ENCODE results near the gene POC1B.
"Not testable (repeated sequence)": the region's sequence is repeated elsewhere in the genome, so short reads cannot be mapped to it uniquely, and the experiment has no call there.

Gene POC1B

GRCh38 chr12:89468017-89468416, 57.8 kb downstream of the POC1B start:
- no peak for DNase-seq (ENCODE audit: low read depth, low spot score)

- no peak for DNase-seq (ENCODE audit: low read depth, low spot score)
These were observed 60.8 kb downstream of the POC1B start for GRCh38 chr12:89464974-89465592.

GRCh38 chr12:89461649-89462612, 63.9 kb downstream of the POC1B start:
- no peak for DNase-seq (ENCODE audit: low read depth, low spot score)

- DNase-seq (ENCODE audit: low read depth, low spot score) = no peak
These were observed 64.7 kb downstream of the POC1B start for GRCh38 chr12:89461190-89461589.

- DNase-seq (ENCODE audit: low read depth, low spot score) = not testable (repeated sequence)
These were observed 66.6 kb downstream of the POC1B start for GRCh38 chr12:89459279-89459678.

GRCh38 chr12:89456565-89456964, 69.3 kb downstream of the POC1B start:
- DNase-seq (ENCODE audit: low read depth, low spot score) = no peak

GRCh38 chr12:89454080-89454848, 71.6 kb downstream of the POC1B start:
- DNase-seq (ENCODE audit: low read depth, low spot score) = no peak

- DNase-seq (ENCODE audit: low read depth, low spot score) = no peak
These were observed 72.5 kb downstream of the POC1B start for GRCh38 chr12:89453121-89453978.

GRCh38 chr12:89451841-89452251, 74.0 kb downstream of the POC1B start:
- DNase-seq (ENCODE audit: low read depth, low spot score) = peak; percentile 89

GRCh38 chr12:89450907-89451306, 74.9 kb downstream of the POC1B start:
- no peak for DNase-seq (ENCODE audit: low read depth, low spot score)

- DNase-seq (ENCODE audit: low read depth, low spot score) = no peak
These were observed 76.9 kb downstream of the POC1B start for GRCh38 chr12:89448951-89449371.

- DNase-seq (ENCODE audit: low read depth, low spot score) = no peak
These were observed 77.3 kb downstream of the POC1B start for GRCh38 chr12:89448526-89448925.

- DNase-seq (ENCODE audit: low read depth, low spot score) = no peak
These were observed 85.9 kb downstream of the POC1B start for GRCh38 chr12:89439941-89440340.

GRCh38 chr12:89437231-89437630, 88.6 kb downstream of the POC1B start:
- DNase-seq (ENCODE audit: low read depth, low spot score) = no peak

GRCh38 chr12:89436062-89436461, 89.8 kb downstream of the POC1B start:
- DNase-seq (ENCODE audit: low read depth, low spot score) = no peak

- DNase-seq (ENCODE audit: low read depth, low spot score) = no peak
These were observed 92.2 kb downstream of the POC1B start for GRCh38 chr12:89433634-89434033.

GRCh38 chr12:89432396-89432795, 93.5 kb downstream of the POC1B start:
- no peak for DNase-seq (ENCODE audit: low read depth, low spot score)

- DNase-seq (ENCODE audit: low read depth, low spot score) = no peak
These were observed 96.3 kb downstream of the POC1B start for GRCh38 chr12:89429528-89429927.

GRCh38 chr12:89427508-89428156, 98.2 kb downstream of the POC1B start:
- no peak for DNase-seq (ENCODE audit: low read depth, low spot score)

- DNase-seq (ENCODE audit: low read depth, low spot score) = no peak
These were observed 101.0 kb downstream of the POC1B start for GRCh38 chr12:89424846-89425245.

- no peak for DNase-seq (ENCODE audit: low read depth, low spot score)
These were observed 101.5 kb downstream of the POC1B start for GRCh38 chr12:89424389-89424788.

Data from iPS DF 19.7 (cell line).